Fibroblast of lung (primary cell): ENCODE data around the gene AKAP9.

Experiments
- EZH2 ChIP-seq: IDR thresholded peaks from 2 replicates; pipeline ENCODE4 v1.5.1; 2012; ENCODE audit warnings: low read length, control low read depth, mild to moderate bottlenecking; ENCODE audit errors: missing control alignments
- TF ChIP-seq, protein P1 (sequence below), 2 donors: IDR thresholded peaks in 1 of 2; conservative IDR thresholded peaks in 1 of 2; 1 replicate in 1 of 2; 2 replicates in 1 of 2; pipeline ENCODE4 v1.5.1; 2011 to 2012; ENCODE audit warnings: low read length in 2 of 2, control low read depth in 1 of 2, inconsistent platforms in 1 of 2, low read depth in 1 of 2, mild to moderate bottlenecking in 1 of 2

DNA sequence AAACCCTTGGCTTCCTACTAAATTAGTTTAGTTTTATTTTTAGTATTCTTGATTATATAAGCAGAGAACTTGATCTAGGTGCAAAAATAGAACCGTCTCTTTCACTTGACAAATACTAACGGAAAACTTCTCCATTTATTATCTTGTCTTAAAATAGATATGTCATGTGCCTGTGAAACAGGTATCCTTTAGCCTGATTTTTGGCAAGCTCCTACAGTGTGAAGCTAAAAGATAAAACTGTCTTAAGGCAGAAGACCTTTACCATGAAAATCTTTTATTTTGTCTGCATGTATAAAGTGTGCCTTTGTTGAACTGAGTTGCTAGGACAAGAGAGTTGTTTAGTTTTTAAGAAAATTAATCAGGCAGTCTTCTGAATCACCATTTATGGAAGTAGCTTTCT, 103.0 kb downstream of the AKAP9 start:
- TF ChIP-seq, protein P1, sequence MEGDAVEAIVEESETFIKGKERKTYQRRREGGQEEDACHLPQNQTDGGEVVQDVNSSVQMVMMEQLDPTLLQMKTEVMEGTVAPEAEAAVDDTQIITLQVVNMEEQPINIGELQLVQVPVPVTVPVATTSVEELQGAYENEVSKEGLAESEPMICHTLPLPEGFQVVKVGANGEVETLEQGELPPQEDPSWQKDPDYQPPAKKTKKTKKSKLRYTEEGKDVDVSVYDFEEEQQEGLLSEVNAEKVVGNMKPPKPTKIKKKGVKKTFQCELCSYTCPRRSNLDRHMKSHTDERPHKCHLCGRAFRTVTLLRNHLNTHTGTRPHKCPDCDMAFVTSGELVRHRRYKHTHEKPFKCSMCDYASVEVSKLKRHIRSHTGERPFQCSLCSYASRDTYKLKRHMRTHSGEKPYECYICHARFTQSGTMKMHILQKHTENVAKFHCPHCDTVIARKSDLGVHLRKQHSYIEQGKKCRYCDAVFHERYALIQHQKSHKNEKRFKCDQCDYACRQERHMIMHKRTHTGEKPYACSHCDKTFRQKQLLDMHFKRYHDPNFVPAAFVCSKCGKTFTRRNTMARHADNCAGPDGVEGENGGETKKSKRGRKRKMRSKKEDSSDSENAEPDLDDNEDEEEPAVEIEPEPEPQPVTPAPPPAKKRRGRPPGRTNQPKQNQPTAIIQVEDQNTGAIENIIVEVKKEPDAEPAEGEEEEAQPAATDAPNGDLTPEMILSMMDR (conservative IDR thresholded peaks at IDR 0.05 in 1 of 2, IDR thresholded peaks at IDR 0.05 in 1 of 2; ENCODE audit: low read depth in 1 of 2, low read length in 2 of 2): no peak
- no peak for TF ChIP-seq EZH2
